Measurements from ENCODE around the gene PTK6. TPM values are rescaled to one million over a fixed set of nuclear protein-coding genes. Genes with fewer than 3 reads are reported as not detected.

Gene PTK6
- total and polyA plus RNA-seq, 8 donors = 0.61 to 4.5 (median 1.2) TPM

- no peak for DNase-seq
- FAIRE-seq = no peak
- intact Hi-C loops (cut with DNase I) = loop anchor here in 1 of 3 donors (10.0 kb wide), 1 partner anchor 422 kb away; the partner anchor contains the start of gene ZNF512B
- Histone ChIP-seq H3K4me1 (peaks cover 3 to 10% (median 4%) of the 10 kb centered on the region in 3 donors), H3K27me3 (no peaks in the 10 kb centered on the region), H3K9me3 (no peaks in the 10 kb centered on the region), H3K36me3 (no peaks in the 10 kb centered on the region), H3K4me3 (no peak overlapping the region), H3K27ac (no peak overlapping the region)
- no peak for ATAC-seq
- no peak for TF ChIP-seq CTCF (IDR thresholded peaks at IDR 0.05)
- WGBS, 2 donors = 80 to 85% methylated on average over 9 to 10 of the region's 10 CpGs
These were observed 5.5 kb upstream of the PTK6 start for GRCh38 chr20:63542696-63543095.

- TF ChIP-seq CTCF (IDR thresholded peaks at IDR 0.05) = no peak
- Histone ChIP-seq H3K4me3 (no peak overlapping the region), H3K27me3 (no peaks in the 10 kb centered on the region), H3K27ac (no peak overlapping the region), H3K9me3 (no peaks in the 10 kb centered on the region), H3K36me3 (no peaks in the 10 kb centered on the region), H3K4me1 (peaks cover 3 to 10% (median 4%) of the 10 kb centered on the region in 3 donors)
- DNase-seq (no peak), ATAC-seq (no peak), FAIRE-seq (no peak)
- WGBS, 2 donors = 56 to 68% methylated on average over 36 of the region's 36 CpGs
- intact Hi-C loops (cut with DNase I) = loop anchor here in 1 of 3 donors (10.0 kb wide), 1 partner anchor 423 kb away; the partner anchor contains the start of gene ZNF512B
These were observed 4.9 kb upstream of the PTK6 start for GRCh38 chr20:63542031-63542559.

- Histone ChIP-seq H3K9me3 (no peaks in the 10 kb centered on the region), H3K4me3 (no peak overlapping the region), H3K27me3 (no peaks in the 10 kb centered on the region), H3K36me3 (no peaks in the 10 kb centered on the region), H3K4me1 (peaks cover 3 to 10% (median 4%) of the 10 kb centered on the region in 3 donors), H3K27ac (no peak overlapping the region)
- intact Hi-C loops (cut with DNase I) = loop anchor here in 1 of 3 donors (10.0 kb wide), 1 partner anchor 423 kb away; the partner anchor contains the start of gene ZNF512B
- ATAC-seq (no peak), FAIRE-seq (no peak), DNase-seq (no peak)
- TF ChIP-seq CTCF (IDR thresholded peaks at IDR 0.05) = no peak
- 85 to 89% methylated on average over 22 to 28 of the region's 28 CpGs for WGBS, 2 donors
These were observed 4.2 kb upstream of the PTK6 start for GRCh38 chr20:63541371-63541770.

- Histone ChIP-seq H3K27ac (no peak overlapping the region), H3K4me3 (no peak overlapping the region), H3K36me3 (no peaks in the 10 kb centered on the region), H3K9me3 (no peaks in the 10 kb centered on the region), H3K27me3 (no peaks in the 10 kb centered on the region), H3K4me1 (peaks cover 3 to 10% (median 4%) of the 10 kb centered on the region in 3 donors)
- DNase-seq = peak in 1 of 6 donors; percentile 77
- FAIRE-seq = no peak
- WGBS, 2 donors = 80 to 81% methylated on average over 49 of the region's 49 CpGs
- no peak for ATAC-seq
- intact Hi-C loops (cut with DNase I) = loop anchor here in 1 of 3 donors (10.0 kb wide), 1 partner anchor 424 kb away; the partner anchor contains the start of gene ZNF512B
- no peak for TF ChIP-seq CTCF (IDR thresholded peaks at IDR 0.05)
These were observed 3.4 kb upstream of the PTK6 start for GRCh38 chr20:63540417-63541186.
